B cell (primary cell): ENCODE data around the gene TJP2.

Source experiments
- CTCF ChIP-seq: fragments of 200-600 bp; IDR thresholded peaks from one replicate; pipeline ENCODE4 v1.8.0; 2022; ENCODE audit warnings: antibody characterized with exemption, mild to moderate bottlenecking
- EZH2 ChIP-seq: IDR thresholded peaks from 2 replicates; pipeline ENCODE4 v1.6.1; 2012; ENCODE audit warnings: borderline replicate concordance, low read depth, mild to moderate bottlenecking, moderate library complexity, low read length; ENCODE audit not compliant: insufficient read depth, poor library complexity, severe bottlenecking

- TF ChIP-seq CTCF, result no peak
- TF ChIP-seq EZH2, result no peak
Measured at GRCh38 chr9:69215774-69216485, 41.9 kb downstream of the TJP2 start.
